Uterus (tissue), 4 donors: Measurements from ENCODE around the gene WHRN. TPM values are rescaled to one million over a fixed set of nuclear protein-coding genes. Genes with fewer than 3 reads are reported as not detected.

Experiments
- DNase-seq, 2 donors: peaks; one replicate each; pipeline ENCODE4 v3.0.0-alpha.2; 2019 to 2020
- H3K27ac ChIP-seq, 2 donors: fragments of 200-600 bp; sonication (generic); 1 replicate in 1 of 2; 2 replicates in 1 of 2; pipeline ENCODE4 v1.5.1; 2016 to 2018
- H3K27me3 ChIP-seq, 2 donors: fragments of 200-600 bp; sonication (generic); one replicate each; pipeline ENCODE4 v1.5.1; 2018 to 2019; ENCODE audit warnings: control low read depth in 1 of 2
- H3K36me3 ChIP-seq, 2 donors: fragments of 200-600 bp; sonication (generic); one replicate each; pipeline ENCODE4 v1.5.1; 2019; ENCODE audit warnings: control low read depth in 1 of 2
- H3K4me1 ChIP-seq, 2 donors: fragments of 200-600 bp; sonication (generic); one replicate each; pipeline ENCODE4 v1.5.1; 2018 to 2019; ENCODE audit warnings: control low read depth in 1 of 2
- H3K4me3 ChIP-seq, 2 donors: fragments of 200-600 bp; sonication (generic); 1 replicate in 1 of 2; 2 replicates in 1 of 2; pipeline ENCODE4 v1.5.1; 2018 to 2019; ENCODE audit warnings: mild to moderate bottlenecking in 1 of 2
- H3K9me3 ChIP-seq, 2 donors: fragments of 200-600 bp; sonication (generic); one replicate each; pipeline ENCODE4 v1.5.1; 2019; ENCODE audit warnings: control low read depth in 1 of 2
- CTCF ChIP-seq, 4 experiments: fragments of 200-600 bp in 2 of 4; fragments of 450-650 bp in 2 of 4; sonication (generic) in 2 of 4; IDR thresholded peaks; one replicate each; pipeline ENCODE4 v1.5.1; 2016 to 2019; ENCODE audit warnings: antibody characterized with exemption in 4 of 4, mild to moderate bottlenecking in 2 of 4, moderate library complexity in 1 of 4
- POLR2A ChIP-seq, 2 donors: fragments of 450-650 bp; IDR thresholded peaks; one replicate each; pipeline ENCODE4 v1.6.1; 2016; ENCODE audit warnings: antibody characterized with exemption in 2 of 2, mild to moderate bottlenecking in 1 of 2, moderate library complexity in 1 of 2
- intact Hi-C: fragments of 100-400 bp; cut with DNase I; formaldehyde crosslinking; loops from one replicate; pipeline ENCODE4 v1.15.1; 2023; ENCODE audit warnings: low total_unique reads
- total RNA-seq, 4 donors: library from RNA; depleted of rRNA in 3 of 4; stranded (reverse); fragments of >200 nt in 3 of 4; gene quantifications; one replicate each; pipeline versions ENCODE4 v1.1.0 to v1.2.4, GENCODE V29; 2014 to 2023
- donor health status: DM: yes; HTN: yes; CAD: no.

The WHRN gene
- total RNA-seq, 4 donors from 2014 or later, result 4.0 to 32.3 (median 20.2) TPM

GRCh38 chr9:114515528-114515927 lies 10.3 kb upstream of the WHRN start:
- H3K36me3 ChIP-seq, result no peaks in the 10 kb centered on the region
- no peaks in the 10 kb centered on the region for H3K4me1 ChIP-seq
- TF ChIP-seq POLR2A (IDR thresholded peaks at IDR 0.05) (no peak), CTCF (IDR thresholded peaks at IDR 0.05) (no peak)
- intact Hi-C loops, result no loop called here
- H3K4me3 ChIP-seq, result no peak overlapping the region
- no peak for DNase-seq
- H3K27ac ChIP-seq, result no peak overlapping the region
- no peaks in the 10 kb centered on the region for H3K27me3 ChIP-seq
- no peaks in the 10 kb centered on the region for H3K9me3 ChIP-seq

DNA sequence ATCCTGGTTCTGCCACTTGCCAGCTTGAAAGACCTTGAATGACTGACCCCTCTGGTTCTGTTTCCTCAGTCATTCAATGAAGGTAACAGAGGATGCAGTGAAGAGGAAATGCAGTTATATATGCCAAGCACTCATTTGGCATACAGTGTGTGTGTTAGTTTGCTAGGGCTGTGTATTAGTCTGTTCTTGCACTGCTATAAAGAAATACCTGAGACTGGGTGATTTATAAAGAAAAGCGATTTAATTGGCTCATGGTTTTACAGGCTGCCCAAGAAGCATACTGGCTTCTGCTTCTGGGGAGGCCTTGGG lies 8.6 kb upstream of the WHRN start:
- TF ChIP-seq POLR2A (IDR thresholded peaks at IDR 0.05), result no peak
- no peak for TF ChIP-seq CTCF (IDR thresholded peaks at IDR 0.05)
- no peaks in the 10 kb centered on the region for H3K36me3 ChIP-seq
- no peaks in the 10 kb centered on the region for H3K9me3 ChIP-seq
- DNase-seq, result no peak
- H3K27ac ChIP-seq, result no peak overlapping the region
- intact Hi-C loops, result no loop called here
- H3K4me3 ChIP-seq, result no peak overlapping the region
- H3K27me3 ChIP-seq, result no peaks in the 10 kb centered on the region
- no peaks in the 10 kb centered on the region for H3K4me1 ChIP-seq

- intact Hi-C loops, result no loop called here
- H3K4me1 ChIP-seq, result no peaks in the 10 kb centered on the region
- no peaks in the 10 kb centered on the region for H3K9me3 ChIP-seq
- H3K4me3 ChIP-seq, result no peak overlapping the region
- H3K27ac ChIP-seq, result no peak overlapping the region
- no peak for DNase-seq
- no peaks in the 10 kb centered on the region for H3K27me3 ChIP-seq
- H3K36me3 ChIP-seq, result no peaks in the 10 kb centered on the region
- TF ChIP-seq POLR2A (IDR thresholded peaks at IDR 0.05) (no peak), CTCF (IDR thresholded peaks at IDR 0.05) (no peak)
Observed at GRCh38 chr9:114513055-114513958, 8.0 kb upstream of the WHRN start.

- DNase-seq, result no peak
- Histone ChIP-seq H3K36me3 (no peaks in the 10 kb centered on the region), H3K27me3 (no peaks in the 10 kb centered on the region), H3K27ac (no peak overlapping the region), H3K4me1 (no peaks in the 10 kb centered on the region), H3K9me3 (no peaks in the 10 kb centered on the region), H3K4me3 (no peak overlapping the region)
- intact Hi-C loops, result no loop called here
- TF ChIP-seq POLR2A (IDR thresholded peaks at IDR 0.05), result no peak
- no peak for TF ChIP-seq CTCF (IDR thresholded peaks at IDR 0.05)
Observed at GRCh38 chr9:114511978-114512874, 7.0 kb upstream of the WHRN start.

DNA sequence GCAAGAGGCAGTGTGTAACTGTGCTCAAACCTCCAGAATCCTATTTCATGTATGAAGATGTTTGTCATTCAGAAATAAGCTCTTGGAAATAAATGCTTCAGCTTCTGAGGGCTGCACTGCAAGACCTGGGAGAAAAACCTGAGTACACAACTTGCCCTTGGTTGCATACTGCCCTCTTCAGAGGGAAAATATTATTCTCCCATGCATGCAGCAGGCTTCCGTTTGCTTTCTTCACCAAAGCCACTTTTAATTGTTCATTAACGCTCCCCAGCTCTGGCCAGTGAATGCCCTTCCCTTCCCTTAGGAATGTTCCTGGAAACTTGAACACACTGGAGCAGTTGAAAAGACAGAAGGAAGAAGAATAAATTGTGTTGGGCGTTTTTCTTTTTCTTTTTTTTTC lies 2.5 kb upstream of the WHRN start:
- intact Hi-C loops, result no loop called here
- Histone ChIP-seq H3K9me3 (no peaks in the 10 kb centered on the region), H3K4me1 (no peaks in the 10 kb centered on the region), H3K4me3 (no peak overlapping the region), H3K36me3 (no peaks in the 10 kb centered on the region), H3K27ac (no peak overlapping the region), H3K27me3 (no peaks in the 10 kb centered on the region)
- no peak for TF ChIP-seq POLR2A (IDR thresholded peaks at IDR 0.05)
- peak in 1 of 4 experiments; percentile 28 for TF ChIP-seq CTCF (IDR thresholded peaks at IDR 0.05)
- DNase-seq, result no peak
